H9 (cell line): ENCODE data around the gene NPHP4. TPM values are rescaled to one million over a fixed set of nuclear protein-coding genes. Genes with fewer than 3 reads are reported as not detected.

Experiments used
- DNase-seq: peaks from one replicate; pipeline ENCODE4 v3.0.0-alpha.2; 2017
- H2AFZ ChIP-seq: one replicate; pipeline ENCODE4 v1.6.1; 2013; ENCODE audit warnings: mild to moderate bottlenecking, low read length, control low read depth, moderate library complexity
- H2AK5ac ChIP-seq: 2 replicates; pipeline ENCODE4 v1.6.1; 2013; ENCODE audit warnings: low read length, control low read depth, mixed read lengths; ENCODE audit not compliant: insufficient read length
- H2BK120ac ChIP-seq: one replicate; pipeline ENCODE4 v1.6.1; 2013; ENCODE audit warnings: low read depth, mild to moderate bottlenecking, low read length, control low read depth, inconsistent platforms; ENCODE audit not compliant: poor library complexity, severe bottlenecking
- H2BK12ac ChIP-seq: 2 replicates; pipeline ENCODE4 v1.6.1; 2013; ENCODE audit warnings: low read length, control low read depth, mixed read lengths, low read depth; ENCODE audit not compliant: insufficient read length
- H2BK15ac ChIP-seq: 2 replicates; pipeline ENCODE4 v1.6.1; 2013; ENCODE audit warnings: low read depth, low read length, control low read depth
- H2BK20ac ChIP-seq: one replicate; pipeline ENCODE4 v1.6.1; 2013; ENCODE audit warnings: low read depth, mild to moderate bottlenecking, low read length, control low read depth, inconsistent platforms; ENCODE audit not compliant: poor library complexity, severe bottlenecking
- H2BK5ac ChIP-seq: 2 replicates; pipeline ENCODE4 v1.6.1; 2013; ENCODE audit warnings: low read length, control low read depth, mixed read lengths; ENCODE audit not compliant: insufficient read length
- H3K14ac ChIP-seq: 2 replicates; pipeline ENCODE4 v1.6.1; 2013; ENCODE audit warnings: low read length, control low read depth; ENCODE audit not compliant: insufficient read depth
- H3K18ac ChIP-seq: 2 replicates; pipeline ENCODE4 v1.6.1; 2013; ENCODE audit warnings: low read depth, mild to moderate bottlenecking, mixed read lengths, low read length, control low read depth; ENCODE audit not compliant: insufficient read length
- H3K23ac ChIP-seq: 2 replicates; pipeline ENCODE4 v1.6.1; 2013; ENCODE audit warnings: low read length, control low read depth, mixed read lengths, low read depth; ENCODE audit not compliant: insufficient read length
- H3K23me2 ChIP-seq: 2 replicates; pipeline ENCODE4 v1.6.1; 2013; ENCODE audit warnings: low read depth, mild to moderate bottlenecking, mixed read lengths, low read length, control low read depth; ENCODE audit not compliant: insufficient read length, poor library complexity, severe bottlenecking
- H3K27ac ChIP-seq: 2 replicates; pipeline ENCODE4 v1.5.1; 2013; ENCODE audit warnings: low read length, control low read depth, mixed read lengths, low read depth; ENCODE audit not compliant: insufficient read length
- H3K27me3 ChIP-seq: 2 replicates; pipeline ENCODE4 v1.6.1; 2013; ENCODE audit warnings: low read length, control low read depth, inconsistent platforms; ENCODE audit not compliant: insufficient read depth
- H3K4ac ChIP-seq: 2 replicates; pipeline ENCODE4 v1.6.1; 2013; ENCODE audit warnings: low read depth, mild to moderate bottlenecking, control low read depth, inconsistent platforms, low read length, moderate library complexity
- H3K4me1 ChIP-seq: 2 replicates; pipeline ENCODE4 v1.6.1; 2013; ENCODE audit warnings: low read length, control low read depth, inconsistent platforms; ENCODE audit not compliant: insufficient read depth
- H3K4me2 ChIP-seq: 2 replicates; pipeline ENCODE4 v1.6.1; 2013; ENCODE audit warnings: low read length, control low read depth, mixed read lengths; ENCODE audit not compliant: insufficient read length, insufficient read depth
- H3K56ac ChIP-seq: 2 replicates; pipeline ENCODE4 v1.6.1; 2013; ENCODE audit warnings: low read depth, mild to moderate bottlenecking, mixed read lengths, low read length, control low read depth; ENCODE audit not compliant: insufficient read length
- H3K79me1 ChIP-seq: 2 replicates; pipeline ENCODE4 v1.6.1; 2013; ENCODE audit warnings: low read depth, mild to moderate bottlenecking, moderate library complexity, low read length, control low read depth, inconsistent platforms; ENCODE audit not compliant: insufficient read depth, poor library complexity, severe bottlenecking
- H3K79me2 ChIP-seq: 2 replicates; pipeline ENCODE4 v1.6.1; 2013; ENCODE audit warnings: low read length, control low read depth, inconsistent platforms; ENCODE audit not compliant: insufficient read depth
- H3K9ac ChIP-seq: 2 replicates; pipeline ENCODE4 v1.6.1; 2013; ENCODE audit warnings: low read length, control low read depth, mixed read lengths; ENCODE audit not compliant: insufficient read length; ENCODE audit errors: extremely low read depth
- H3K9me3 ChIP-seq: one replicate; pipeline ENCODE4 v1.6.1; 2013; ENCODE audit warnings: low read depth, low read length, inconsistent platforms; ENCODE audit not compliant: control insufficient read depth
- H3T11ph ChIP-seq: one replicate; pipeline ENCODE4 v1.6.1; 2013; ENCODE audit warnings: mild to moderate bottlenecking, low read length, control low read depth, inconsistent platforms
- H4K20me1 ChIP-seq: one replicate; pipeline ENCODE4 v1.6.1; 2013; ENCODE audit not compliant: control insufficient read depth, insufficient read length, insufficient read depth
- H4K5ac ChIP-seq: 2 replicates; pipeline ENCODE4 v1.6.1; 2013; ENCODE audit warnings: low read depth, mild to moderate bottlenecking, mixed read lengths, low read length, control low read depth; ENCODE audit not compliant: insufficient read length
- H4K8ac ChIP-seq: replicated peaks from 2 replicates; pipeline ENCODE4 v1.6.1; 2013; ENCODE audit warnings: low read length, control low read depth, mixed read lengths, low read depth; ENCODE audit not compliant: insufficient read length
- H4K91ac ChIP-seq: 2 replicates; pipeline ENCODE4 v1.6.1; 2013; ENCODE audit warnings: low read depth, mild to moderate bottlenecking, moderate library complexity, mixed read lengths, low read length, control low read depth; ENCODE audit not compliant: insufficient read length
- H3K27ac Mint-ChIP-seq, 3 experiments: 2 replicates in 2 of 3; 3 replicates in 1 of 3; pipeline ENCODE4 v1.8.0; 2020 to 2021; ENCODE audit warnings: mixed read lengths in 3 of 3, mild to moderate bottlenecking in 1 of 3, moderate library complexity in 1 of 3
- H3K27me3 Mint-ChIP-seq: 2 replicates; pipeline ENCODE4 v1.8.0; 2021; ENCODE audit warnings: low read depth, mild to moderate bottlenecking, moderate library complexity, mixed read lengths
- H3K36me3 Mint-ChIP-seq, 3 experiments: 2 replicates in 2 of 3; 3 replicates in 1 of 3; pipeline ENCODE4 v1.8.0; 2020 to 2021; ENCODE audit warnings: low read depth in 3 of 3, mixed read lengths in 3 of 3; ENCODE audit not compliant: insufficient read depth in 1 of 3
- H3K4me1 Mint-ChIP-seq, 2 experiments: 2 replicates each; pipeline ENCODE4 v1.8.0; 2020; ENCODE audit warnings: mixed read lengths in 2 of 2
- H3K4me3 Mint-ChIP-seq, 2 experiments: 2 replicates in 1 of 2; 3 replicates in 1 of 2; pipeline ENCODE4 v1.8.0; 2020 to 2021; ENCODE audit warnings: mild to moderate bottlenecking in 2 of 2, mixed read lengths in 2 of 2, moderate library complexity in 1 of 2
- H3K9me3 Mint-ChIP-seq, 2 experiments: 2 replicates in 1 of 2; 3 replicates in 1 of 2; pipeline ENCODE4 v1.8.0; 2020; ENCODE audit warnings: mild to moderate bottlenecking in 2 of 2, mixed read lengths in 2 of 2, moderate library complexity in 1 of 2
- CTCF ChIP-seq: fragments of 200-600 bp; sonication (generic); conservative IDR thresholded peaks from 3 replicates; pipeline ENCODE4 v1.8.0; 2021; ENCODE audit warnings: antibody characterized with exemption, mild to moderate bottlenecking
- WGBS: extraction: QIAGEN DNeasy Blood & Tissue Kit; methylation state at CpG from one replicate; pipeline ENCODE4 v1.1.7; 2013; ENCODE audit warnings: missing lambda C conversion rate, low lambda C conversion rate, mixed read lengths; ENCODE audit not compliant: insufficient read length; ENCODE audit errors: extremely low coverage; 5-methylcytosine and 5-hydroxymethylcytosine counted together
- total RNA-seq: library from RNA; stranded (reverse); gene quantifications from 2 replicates; pipeline ENCODE4 v1.2.1, GENCODE V29; 2021

NPHP4 gene
- total RNA-seq, 1 experiment from 2014 or later = 17.6 TPM

- no peak overlapping the region for H2BK5ac ChIP-seq
- H3T11ph ChIP-seq = no peak overlapping the region
- no peak for TF ChIP-seq CTCF
- H4K5ac ChIP-seq = no peak overlapping the region
- no CpG with 5 or more reads among the region's 20 CpGs for WGBS
- no peak overlapping the region for H3K23ac ChIP-seq
- H4K20me1 ChIP-seq = no peaks in the 10 kb centered on the region
- no peak overlapping the region for H3K56ac ChIP-seq
- no peaks in the 10 kb centered on the region for H3K27me3 ChIP-seq
- H3K27ac Mint-ChIP-seq = no peak overlapping the region
- H3K9me3 Mint-ChIP-seq = no peaks in the 10 kb centered on the region
- H2BK20ac ChIP-seq = no peak overlapping the region
- H2BK15ac ChIP-seq = no peak overlapping the region
- H4K8ac ChIP-seq = no peak overlapping the region
- H3K18ac ChIP-seq = no peak overlapping the region
- no peak overlapping the region for H3K14ac ChIP-seq
- H3K4me1 Mint-ChIP-seq = no peaks in the 10 kb centered on the region
- H3K23me2 ChIP-seq = peaks cover 4% of the 10 kb centered on the region
- H2AK5ac ChIP-seq = no peak overlapping the region
- H3K9ac ChIP-seq = no peak overlapping the region
- no peak overlapping the region for H2BK12ac ChIP-seq
- H3K9me3 ChIP-seq = no peaks in the 10 kb centered on the region
- no peaks in the 10 kb centered on the region for H3K27me3 Mint-ChIP-seq
- no peak overlapping the region for H2AFZ ChIP-seq
- peak; percentile 15 for DNase-seq
- no peaks in the 10 kb centered on the region for H3K79me1 ChIP-seq
- H3K4me1 ChIP-seq = no peaks in the 10 kb centered on the region
- no peak overlapping the region for H2BK120ac ChIP-seq
- no peak overlapping the region for H3K4me2 ChIP-seq
- no peak overlapping the region for H4K91ac ChIP-seq
- peaks cover 13 to 26% (median 21%) of the 10 kb centered on the region in 3 experiments; a peak in 6 of 7 replicates for H3K36me3 Mint-ChIP-seq
- H3K4me3 Mint-ChIP-seq = no peak overlapping the region
- no peaks in the 10 kb centered on the region for H3K79me2 ChIP-seq
- no peak overlapping the region for H3K4ac ChIP-seq
- no peak overlapping the region for H3K27ac ChIP-seq
Observed at GRCh38 chr1:5947978-5948680, 44.1 kb downstream of the NPHP4 start.
